H1 (cell line): Measurements from ENCODE around the gene SCAMP4. TPM values are rescaled to one million over a fixed set of nuclear protein-coding genes. Genes with fewer than 3 reads are reported as not detected.

Source experiments
- CTCF ChIA-PET: fragments of 300-600 bp; sonication (Branson Sonifier 250); formaldehyde crosslinking; loops from one replicate; lab custom pipeline; 2021; ENCODE audit not compliant: partially characterized antibody; lab: Charles Lee
- POLR2A ChIA-PET: fragments of 300-600 bp; sonication (Branson Sonifier 250); formaldehyde crosslinking; loops from one replicate; lab custom pipeline; 2021; ENCODE audit warnings: inconsistent platforms; ENCODE audit not compliant: partially characterized antibody; lab: Charles Lee
- DNase-seq, 2 experiments: peaks; one replicate each; pipeline versions ENCODE4 v3.0.0 to v3.0.0-alpha.2; 2010 to 2022; ENCODE audit warnings: low spot score in 2 of 2, low read depth in 1 of 2, mixed read lengths in 1 of 2
- FAIRE-seq: peaks from 2 replicates; lab custom pipeline; 2011; peaks lifted over from hg19 to GRCh38; lab: Jason Lieb, UNC
- H2AFZ ChIP-seq: 2 replicates; pipeline ENCODE4 v1.8.1; 2012; ENCODE audit warnings: low read length, inconsistent platforms
- H2AK5ac ChIP-seq: 2 replicates; pipeline ENCODE4 v1.6.1; 2013; ENCODE audit warnings: low read depth, low read length
- H2BK120ac ChIP-seq: replicated peaks from 2 replicates; pipeline ENCODE3; 2013; ENCODE audit warnings: low read depth, low read length, inconsistent platforms
- H2BK12ac ChIP-seq: 2 replicates; pipeline ENCODE4 v1.6.1; 2013; ENCODE audit warnings: low read depth, low read length
- H2BK15ac ChIP-seq: 2 replicates; pipeline ENCODE4 v1.6.1; 2013; ENCODE audit warnings: low read length
- H2BK20ac ChIP-seq: 2 replicates; pipeline ENCODE4 v1.6.1; 2013; ENCODE audit warnings: low read length
- H2BK5ac ChIP-seq: 2 replicates; pipeline ENCODE4 v1.6.1; 2013; ENCODE audit warnings: low read depth, low read length
- H3K14ac ChIP-seq: 2 replicates; pipeline ENCODE4 v1.6.1; 2013; ENCODE audit warnings: inconsistent platforms; ENCODE audit not compliant: insufficient read length
- H3K18ac ChIP-seq: 2 replicates; pipeline ENCODE4 v1.6.1; 2013; ENCODE audit warnings: low read length; ENCODE audit errors: extremely low read depth
- H3K23ac ChIP-seq: 2 replicates; pipeline ENCODE4 v1.6.1; 2013; ENCODE audit warnings: inconsistent platforms; ENCODE audit not compliant: insufficient read length
- H3K23me2 ChIP-seq: 2 replicates; pipeline ENCODE4 v1.6.1; 2013; ENCODE audit warnings: low read depth, low read length
- H3K27ac ChIP-seq: 2 replicates; pipeline ENCODE4 v1.6.1; 2011; ENCODE audit warnings: low read depth, low read length, inconsistent platforms
- H3K27me3 ChIP-seq, 4 experiments: replicated peaks in 1 of 4; 1 replicate in 1 of 4; 2 replicates in 3 of 4; pipeline versions ENCODE4 v1.6.1 to v1.8.1; 2011 to 2013; ENCODE audit warnings: low read length in 3 of 4, mild to moderate bottlenecking in 3 of 4, inconsistent platforms in 2 of 4, mixed read lengths in 2 of 4, moderate library complexity in 1 of 4; ENCODE audit not compliant: control insufficient read depth in 3 of 4, insufficient read depth in 3 of 4; ENCODE audit errors: extremely low read depth in 1 of 4
- H3K36me3 ChIP-seq, 4 experiments: 2 replicates each; pipeline versions ENCODE4 v1.6.1 to v1.8.1; 2011 to 2013; ENCODE audit warnings: mild to moderate bottlenecking in 4 of 4, low read length in 3 of 4, moderate library complexity in 2 of 4, control low read depth in 1 of 4, inconsistent platforms in 1 of 4; ENCODE audit not compliant: insufficient read depth in 4 of 4, control insufficient read depth in 2 of 4
- H3K4ac ChIP-seq: replicated peaks from 2 replicates; pipeline ENCODE3; 2013; ENCODE audit warnings: low read length, low read depth, mixed read lengths, inconsistent platforms; ENCODE audit not compliant: insufficient read length
- H3K4me1 ChIP-seq, 4 experiments: replicated peaks in 1 of 4; 1 replicate in 1 of 4; 2 replicates in 3 of 4; pipeline versions ENCODE4 v1.6.1 to v1.8.1; 2011 to 2013; ENCODE audit warnings: low read length in 3 of 4, inconsistent platforms in 2 of 4, mixed read lengths in 1 of 4; ENCODE audit not compliant: insufficient read depth in 4 of 4, control insufficient read depth in 3 of 4
- H3K4me2 ChIP-seq, 2 experiments: 2 replicates each; pipeline versions ENCODE4 v1.6.1 to v1.8.1; 2011 to 2013; ENCODE audit warnings: low read depth in 2 of 2, low read length in 2 of 2, control low read depth in 1 of 2, inconsistent platforms in 1 of 2, mild to moderate bottlenecking in 1 of 2; ENCODE audit not compliant: insufficient read depth in 1 of 2
- H3K4me3 ChIP-seq, 4 experiments: fragments of 200-600, 300-600 bp in 1 of 4; sonication (generic), shearing (Covaris generic), sonication (Bioruptor Twin) in 1 of 4; 2 replicates each; pipeline versions ENCODE4 v1.5.1 to v1.8.1; 2011 to 2016; ENCODE audit warnings: low read length in 4 of 4, low read depth in 3 of 4, control low read depth in 2 of 4, inconsistent platforms in 2 of 4, mild to moderate bottlenecking in 2 of 4, mixed read lengths in 1 of 4, moderate library complexity in 1 of 4; ENCODE audit not compliant: insufficient read depth in 2 of 4; ENCODE audit errors: extremely low read depth in 1 of 4
- H3K56ac ChIP-seq: replicated peaks from 2 replicates; pipeline ENCODE3; 2013; ENCODE audit warnings: low read depth, mild to moderate bottlenecking, mixed read lengths, low read length, inconsistent platforms; ENCODE audit not compliant: insufficient read length
- H3K79me1 ChIP-seq: 2 replicates; pipeline ENCODE4 v1.6.1; 2013; ENCODE audit warnings: low read depth, low read length, control low read depth
- H3K79me2 ChIP-seq, 2 experiments: 2 replicates each; pipeline versions ENCODE4 v1.6.1 to v1.8.1; 2012 to 2013; ENCODE audit warnings: low read length in 2 of 2, mild to moderate bottlenecking in 2 of 2, inconsistent platforms in 1 of 2; ENCODE audit not compliant: insufficient read depth in 2 of 2, control insufficient read depth in 1 of 2
- H3K9ac ChIP-seq, 4 experiments: replicated peaks in 1 of 4; 1 replicate in 1 of 4; 2 replicates in 3 of 4; pipeline versions ENCODE4 v1.6.1 to v1.8.1; 2011 to 2013; ENCODE audit warnings: low read depth in 3 of 4, low read length in 3 of 4, control low read depth in 2 of 4, mild to moderate bottlenecking in 2 of 4, moderate library complexity in 2 of 4, inconsistent platforms in 1 of 4; ENCODE audit errors: extremely low read depth in 1 of 4
- H3K9me3 ChIP-seq, 2 experiments: 2 replicates each; pipeline versions ENCODE4 v1.6.1 to v1.8.1; 2012 to 2013; ENCODE audit warnings: mild to moderate bottlenecking in 2 of 2, moderate library complexity in 2 of 2, control low read depth in 1 of 2, inconsistent platforms in 1 of 2, low read depth in 1 of 2, low read length in 1 of 2, mixed read lengths in 1 of 2; ENCODE audit not compliant: insufficient read depth in 2 of 2
- H4K20me1 ChIP-seq, 2 experiments: replicated peaks in 1 of 2; 2 replicates each; pipeline versions ENCODE3 to v1.8.1; 2011 to 2013; ENCODE audit warnings: inconsistent platforms in 2 of 2, low read length in 2 of 2, mild to moderate bottlenecking in 1 of 2; ENCODE audit not compliant: insufficient read depth in 2 of 2, control insufficient read depth in 1 of 2
- H4K5ac ChIP-seq: 2 replicates; pipeline ENCODE4 v1.6.1; 2013; ENCODE audit warnings: low read length, low read depth, mixed read lengths, inconsistent platforms; ENCODE audit not compliant: insufficient read length
- H4K8ac ChIP-seq: 2 replicates; pipeline ENCODE4 v1.8.0; 2013; ENCODE audit warnings: mild to moderate bottlenecking, moderate library complexity, low read length, inconsistent platforms; ENCODE audit not compliant: insufficient read depth; ENCODE audit errors: extremely low read depth
- H4K91ac ChIP-seq: replicated peaks from 2 replicates; pipeline ENCODE3; 2013; ENCODE audit warnings: low read length, mixed read lengths, inconsistent platforms; ENCODE audit not compliant: insufficient read length
- CEBPB ChIP-seq: IDR thresholded peaks from 2 replicates; pipeline ENCODE4 v1.6.1; 2012; ENCODE audit warnings: low read depth, low read length
- KDM5A ChIP-seq: fragments of 200-600 bp; IDR thresholded peaks from 2 replicates; pipeline ENCODE4 v1.7.1; 2012; ENCODE audit warnings: mild to moderate bottlenecking, low read length, inconsistent platforms, mixed read lengths
- PHF8 ChIP-seq: fragments of 200-600 bp; sonication (generic); conservative IDR thresholded peaks from 2 replicates; pipeline ENCODE4 v1.7.1; 2012; ENCODE audit warnings: low read depth, mild to moderate bottlenecking, inconsistent platforms, low read length, moderate library complexity
- WGBS, 2 experiments: shearing (Covaris generic) in 1 of 2; methylation state at CpG; one replicate each; pipeline versions ENCODE4 v1.1.6 to v1.1.7; 2013 to 2015; ENCODE audit warnings: low lambda C conversion rate in 2 of 2, mixed read lengths in 2 of 2, inconsistent platforms in 1 of 2, low coverage in 1 of 2, missing lambda C conversion rate in 1 of 2; ENCODE audit not compliant: insufficient replicate concordance in 2 of 2, insufficient coverage in 1 of 2, insufficient read length in 1 of 2; ENCODE audit errors: extremely low coverage in 1 of 2, missing lambda C conversion rate in 1 of 2; 5-methylcytosine and 5-hydroxymethylcytosine counted together
- polyA plus RNA-seq, 7 experiments: library from polyadenylated mRNA; depleted of rRNA in 3 of 7; stranded (reverse) in 5 of 7; unstranded in 2 of 7; fragments of >200 nt in 5 of 7; fragments of 200-250 nt in 2 of 7; gene quantifications; 1 replicate in 5 of 7; 2 replicates in 1 of 7; 4 replicates in 1 of 7; pipeline versions ENCODE4 v1.2.1 to v1.2.3, GENCODE V29; 2011 to 2013; ENCODE audit warnings: missing spikeins in 2 of 7, mixed read lengths in 2 of 7
- total RNA-seq: library from RNA; stranded (reverse); fragmentation: NEBNext Ultra II Directional; extraction: Animal tissue kit (Norgen Biotek cat#: 25700); gene quantifications from 2 replicates; pipeline ENCODE4 v1.2.1, GENCODE V29; 2021
- TF ChIP-seq, protein P1 (sequence below): IDR thresholded peaks from 2 replicates; pipeline ENCODE4 v1.6.1; 2011; ENCODE audit warnings: low read depth, mild to moderate bottlenecking, low read length; ENCODE audit not compliant: insufficient read depth

The SCAMP4 gene
- total and polyA plus RNA-seq, 2 of the 8 experiments (the other 6 are each of a cell fraction or from before 2014, with no cell fraction given), result 17.1 to 61.4 TPM

DNA sequence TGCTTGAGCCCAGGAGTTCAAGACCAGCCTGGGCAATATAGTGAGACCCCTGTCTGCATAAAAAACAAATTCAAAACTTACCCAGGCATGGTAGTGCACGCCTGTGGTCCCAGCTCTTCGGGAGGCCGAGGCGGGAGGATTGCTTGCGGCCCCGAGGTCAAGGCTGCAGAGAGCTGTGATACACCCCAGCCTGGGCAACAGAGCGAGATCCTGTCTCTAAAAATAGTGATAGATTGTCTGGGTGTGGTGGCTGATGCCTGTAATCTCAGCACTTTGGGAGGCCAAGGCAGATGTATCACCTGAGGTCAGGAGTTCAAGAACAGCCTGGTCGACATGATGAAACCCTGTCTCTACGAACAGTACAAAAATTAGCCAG lies 37.9 kb upstream of the SCAMP4 start:
- no peak for DNase-seq
- Histone ChIP-seq H3K9ac (no peak overlapping the region), H2BK5ac (no peak overlapping the region), H3K18ac (no peak overlapping the region), H2BK15ac (no peak overlapping the region), H3K27ac (no peak overlapping the region), H3K56ac (no peak overlapping the region), H4K20me1 (peaks cover 2 to 8% of the 10 kb centered on the region in 2 experiments), H2BK120ac (no peak overlapping the region), H3K36me3 (no peaks in the 10 kb centered on the region), H3K4me1 (peaks cover 0 to 8% (median 5%) of the 10 kb centered on the region in 4 experiments; a peak in 3 of 7 replicates), H3K79me2 (peaks cover 2 to 3% of the 10 kb centered on the region in 2 experiments; a peak in 2 of 4 replicates), H4K8ac (no peak overlapping the region), H3K4me2 (no peak overlapping the region), H3K79me1 (no peaks in the 10 kb centered on the region), H3K14ac (no peak overlapping the region), H4K5ac (no peak overlapping the region), H2BK12ac (no peak overlapping the region), H3K4ac (no peak overlapping the region), H3K23ac (no peak overlapping the region), H3K27me3 (0 out of 7 replicates have a peak, but pooled peaks cover 0 to 2% (median 0%) of the 10 kb centered on the region in 4 experiments), H3K9me3 (no peaks in the 10 kb centered on the region), H2AK5ac (no peak overlapping the region), H2BK20ac (no peak overlapping the region), H3K23me2 (no peaks in the 10 kb centered on the region; the same call in 1 of the 2 replicates), H3K4me3 (no peak overlapping the region), H2AFZ (no peak overlapping the region), H4K91ac (no peak overlapping the region)
- TF ChIP-seq KDM5A (no peak), CEBPB (no peak), PHF8 (no peak)
- TF ChIP-seq, protein P1, sequence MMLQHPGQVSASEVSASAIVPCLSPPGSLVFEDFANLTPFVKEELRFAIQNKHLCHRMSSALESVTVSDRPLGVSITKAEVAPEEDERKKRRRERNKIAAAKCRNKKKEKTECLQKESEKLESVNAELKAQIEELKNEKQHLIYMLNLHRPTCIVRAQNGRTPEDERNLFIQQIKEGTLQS, result no peak
- ChIA-PET POLR2A (interaction anchor here (1.2 to 2.5 kb wide), 2 partner anchors 8 to 37 kb away, joined by 4 to 13 read pairs; no protein-coding TSS in a partner anchor), CTCF (interaction anchor here (0.5 to 2.2 kb wide), 6 partner anchors 9 to 412 kb away, joined by 3 to 9 read pairs (median 3); no protein-coding TSS in a partner anchor)
- no peak for FAIRE-seq
- WGBS, 2 experiments, result 97% methylated on average over 9 of the region's 9 CpGs; no CpG with 5 or more reads in 1 of the 2 experiments
